HEK293 (cell line): ENCODE measurements around the gene BACH1.

ENCODE experiments used
- CTCF ChIA-PET: fragments of 350-600 bp; formaldehyde crosslinking; extraction: SDS; loops from one replicate; lab custom pipeline; 2021; ENCODE audit warnings: antibody characterized with exemption; lab: Yijun Ruan, JAX
- POLR2A ChIA-PET: fragments of 300-600 bp; formaldehyde crosslinking; extraction: SDS; loops from one replicate; lab custom pipeline; 2020; ENCODE audit warnings: antibody characterized with exemption, inconsistent platforms; lab: Yijun Ruan, JAX
- H3K27ac ChIP-seq: fragments of 200-500 bp; sonication (Bioruptor generic); 2 replicates; pipeline ENCODE4 v1.5.1; 2014; ENCODE audit warnings: low read depth, low read length, control low read depth, inconsistent platforms; ENCODE audit errors: extremely low read depth
- H3K36me3 ChIP-seq, 2 experiments: fragments of 200-500 bp in 1 of 2; sonication (Bioruptor generic) in 1 of 2; 1 replicate in 1 of 2; 2 replicates in 1 of 2; pipeline ENCODE4 v1.5.1; 2014 to 2017; ENCODE audit warnings: inconsistent platforms in 2 of 2, low read length in 2 of 2; ENCODE audit not compliant: control insufficient read depth in 2 of 2, insufficient read depth in 1 of 2
- H3K4me1 ChIP-seq: fragments of 200-500 bp; sonication (Bioruptor generic); 2 replicates; pipeline ENCODE4 v1.5.1; 2014; ENCODE audit warnings: mild to moderate bottlenecking, low read length, inconsistent platforms; ENCODE audit not compliant: control insufficient read depth, insufficient read depth
- H3K4me3 ChIP-seq: 2 replicates; pipeline ENCODE4 v1.5.1; 2011; ENCODE audit warnings: low read depth, mild to moderate bottlenecking, control low read depth, low read length, moderate library complexity
- H3K9me3 ChIP-seq: fragments of 200-500 bp; sonication (Bioruptor generic); 2 replicates; pipeline ENCODE4 v1.5.1; 2014; ENCODE audit warnings: low read depth, low read length, inconsistent platforms; ENCODE audit not compliant: control insufficient read depth, insufficient read depth
- BCL11B ChIP-seq: fragments of 450-650 bp; formaldehyde crosslinking; IDR thresholded peaks from 2 replicates; pipeline ENCODE4 v1.5.1; 2016; ENCODE audit warnings: low read depth, missing biosample characterization, missing genetic modification characterization
- ELK4 ChIP-seq: IDR thresholded peaks from 2 replicates; pipeline ENCODE4 v1.6.1; 2011; ENCODE audit warnings: mild to moderate bottlenecking, low read depth, low read length, borderline replicate concordance
- GLI4 ChIP-seq: fragments of 450-650 bp; formaldehyde crosslinking; IDR thresholded peaks from 2 replicates; pipeline ENCODE4 v1.5.1; 2016; ENCODE audit warnings: missing biosample characterization, missing genetic modification characterization
- GLIS1 ChIP-seq: fragments of 450-650 bp; formaldehyde crosslinking; IDR thresholded peaks from 2 replicates; pipeline ENCODE4 v1.5.1; 2016; ENCODE audit warnings: missing biosample characterization, missing genetic modification characterization
- MYNN ChIP-seq: fragments of 450-650 bp; formaldehyde crosslinking; IDR thresholded peaks from 2 replicates; pipeline ENCODE4 v1.5.1; 2016; ENCODE audit warnings: missing biosample characterization, missing genetic modification characterization, borderline replicate concordance
- PRDM2 ChIP-seq: fragments of 450-650 bp; formaldehyde crosslinking; IDR thresholded peaks from 2 replicates; pipeline ENCODE4 v1.5.1; 2016; ENCODE audit warnings: missing biosample characterization, missing genetic modification characterization, borderline replicate concordance
- SP2 ChIP-seq: fragments of 450-650 bp; formaldehyde crosslinking; IDR thresholded peaks from 2 replicates; pipeline ENCODE4 v1.5.1; 2016; ENCODE audit warnings: missing biosample characterization, missing genetic modification characterization
- SP7 ChIP-seq: fragments of 450-650 bp; formaldehyde crosslinking; IDR thresholded peaks from 2 replicates; pipeline ENCODE4 v1.5.1; 2016; ENCODE audit warnings: missing biosample characterization, missing genetic modification characterization
- TCF7L2 ChIP-seq: IDR thresholded peaks from 2 replicates; pipeline ENCODE4 v1.6.1; 2011; ENCODE audit warnings: low read depth, mild to moderate bottlenecking, inconsistent platforms, low read length, moderate library complexity, borderline replicate concordance
- ZBTB21 ChIP-seq: fragments of 450-650 bp; formaldehyde crosslinking; IDR thresholded peaks from 2 replicates; pipeline ENCODE4 v1.5.1; 2017; ENCODE audit warnings: missing biosample characterization, missing genetic modification characterization
- ZFHX2 ChIP-seq: fragments of 450-650 bp; formaldehyde crosslinking; conservative IDR thresholded peaks from 2 replicates; pipeline ENCODE4 v1.5.1; 2016; ENCODE audit warnings: missing biosample characterization, missing genetic modification characterization
- ZFP69B ChIP-seq: fragments of 450-650 bp; formaldehyde crosslinking; IDR thresholded peaks from 2 replicates; pipeline ENCODE4 v1.5.1; 2016; ENCODE audit warnings: missing biosample characterization, missing genetic modification characterization
- ZIC2 ChIP-seq: fragments of 450-650 bp; formaldehyde crosslinking; IDR thresholded peaks from 2 replicates; pipeline ENCODE4 v1.5.1; 2016; ENCODE audit warnings: missing biosample characterization, missing genetic modification characterization
- ZNF140 ChIP-seq: fragments of 450-650 bp; formaldehyde crosslinking; IDR thresholded peaks from 2 replicates; pipeline ENCODE4 v1.5.1; 2016; ENCODE audit warnings: missing biosample characterization, missing genetic modification characterization
- ZNF157 ChIP-seq: fragments of 450-650 bp; formaldehyde crosslinking; IDR thresholded peaks from 2 replicates; pipeline ENCODE4 v1.5.1; 2016; ENCODE audit warnings: missing biosample characterization, missing genetic modification characterization
- ZNF175 ChIP-seq: fragments of 450-650 bp; formaldehyde crosslinking; IDR thresholded peaks from 2 replicates; pipeline ENCODE4 v1.5.1; 2016; ENCODE audit warnings: missing biosample characterization, missing genetic modification characterization
- ZNF274 ChIP-seq, 2 experiments: fragments of 200-500 bp in 1 of 2; fragments of 450-650 bp in 1 of 2; sonication (Bioruptor generic) in 1 of 2; formaldehyde crosslinking in 1 of 2; IDR thresholded peaks; 2 replicates each; pipeline versions ENCODE4 v1.5.1 to v1.6.1; 2014 to 2016; ENCODE audit warnings: borderline replicate concordance in 1 of 2, inconsistent platforms in 1 of 2, low read length in 1 of 2, missing biosample characterization in 1 of 2, missing genetic modification characterization in 1 of 2
- ZNF292 ChIP-seq: fragments of 450-650 bp; formaldehyde crosslinking; IDR thresholded peaks from 2 replicates; pipeline ENCODE4 v1.5.1; 2016; ENCODE audit warnings: low read depth, missing biosample characterization, missing genetic modification characterization, borderline replicate concordance
- ZNF302 ChIP-seq: fragments of 450-650 bp; formaldehyde crosslinking; IDR thresholded peaks from 2 replicates; pipeline ENCODE4 v1.5.1; 2016; ENCODE audit warnings: missing biosample characterization, missing genetic modification characterization, low read depth
- ZNF398 ChIP-seq: fragments of 450-650 bp; formaldehyde crosslinking; IDR thresholded peaks from 2 replicates; pipeline ENCODE4 v1.5.1; 2017; ENCODE audit warnings: missing biosample characterization, missing genetic modification characterization
- ZNF423 ChIP-seq: fragments of 450-650 bp; formaldehyde crosslinking; IDR thresholded peaks from 2 replicates; pipeline ENCODE4 v1.5.1; 2016; ENCODE audit warnings: missing biosample characterization, missing genetic modification characterization
- ZNF426 ChIP-seq: fragments of 450-650 bp; formaldehyde crosslinking; IDR thresholded peaks from 2 replicates; pipeline ENCODE4 v1.5.1; 2017; ENCODE audit warnings: missing biosample characterization, missing genetic modification characterization, mild to moderate bottlenecking, inconsistent platforms, moderate library complexity
- ZNF600 ChIP-seq: fragments of 450-650 bp; formaldehyde crosslinking; IDR thresholded peaks from 2 replicates; pipeline ENCODE4 v1.5.1; 2016; ENCODE audit warnings: missing biosample characterization, missing genetic modification characterization
- ZNF639 ChIP-seq: fragments of 450-650 bp; formaldehyde crosslinking; IDR thresholded peaks from 2 replicates; pipeline ENCODE4 v1.5.1; 2016; ENCODE audit warnings: missing biosample characterization, missing genetic modification characterization
- ZNF677 ChIP-seq: fragments of 450-650 bp; IDR thresholded peaks from 2 replicates; pipeline ENCODE4 v1.5.0; 2018; ENCODE audit warnings: missing biosample characterization, mild to moderate bottlenecking, missing genetic modification characterization, moderate library complexity
- ZNF776 ChIP-seq: fragments of 450-650 bp; formaldehyde crosslinking; IDR thresholded peaks from 2 replicates; pipeline ENCODE4 v1.5.0; 2017; ENCODE audit warnings: missing biosample characterization, missing genetic modification characterization, borderline replicate concordance
- ZXDB ChIP-seq: fragments of 450-650 bp; formaldehyde crosslinking; IDR thresholded peaks from 2 replicates; pipeline ENCODE4 v1.5.1; 2016; ENCODE audit warnings: missing biosample characterization, missing genetic modification characterization

Gene BACH1

GRCh38 chr21:29389136-29389535 is 90.4 kb downstream of the BACH1 start:
- TF ChIP-seq ZXDB (tag by site-specific recombination) (no peak), ZNF426 (tag by site-specific recombination) (no peak), ZNF677 (no peak), BCL11B (tag by site-specific recombination) (no peak), ZNF157 (tag by site-specific recombination) (no peak), ZNF175 (tag by site-specific recombination) (no peak), ZIC2 (tag by site-specific recombination) (no peak), ZBTB21 (tag by site-specific recombination) (no peak), ZNF302 (tag by site-specific recombination) (no peak), ZNF398 (no peak), PRDM2 (tag by site-specific recombination) (no peak), SP7 (tag by site-specific recombination) (no peak), GLI4 (no peak), ZFHX2 (tag by site-specific recombination) (no peak), ZNF639 (tag by site-specific recombination) (no peak)
- no peaks in the 10 kb centered on the region for H3K9me3 ChIP-seq
- ChIA-PET CTCF (interaction anchor here (0.6 kb wide), 1 partner anchor 1711 kb away, joined by 3 read pairs; no protein-coding TSS in a partner anchor), POLR2A (no interaction called here)
- H3K4me1 ChIP-seq: no peaks in the 10 kb centered on the region
- H3K36me3 ChIP-seq: no peaks in the 10 kb centered on the region
- no peak overlapping the region for H3K27ac ChIP-seq
- H3K4me3 ChIP-seq: no peak overlapping the region

- ChIA-PET POLR2A (no interaction called here), CTCF (interaction anchor here (0.6 to 1.0 kb wide), 5 partner anchors 19 to 405 kb away, joined by 3 read pairs; no protein-coding TSS in a partner anchor)
- Histone ChIP-seq H3K36me3 (no peaks in the 10 kb centered on the region), H3K4me1 (no peaks in the 10 kb centered on the region), H3K4me3 (no peak overlapping the region), H3K27ac (no peak overlapping the region), H3K9me3 (no peaks in the 10 kb centered on the region)
- no peak for TF ChIP-seq TCF7L2
- no peak for TF ChIP-seq ZFP69B
- TF ChIP-seq SP2 (tag by site-specific recombination): no peak
- no peak for TF ChIP-seq GLIS1 (tag by site-specific recombination)
- TF ChIP-seq ZNF776 (tag by site-specific recombination): no peak
- no peak for TF ChIP-seq ZNF600 (tag by site-specific recombination)
- TF ChIP-seq ELK4: no peak
- no peak for TF ChIP-seq ZNF140 (tag by site-specific recombination)
- TF ChIP-seq ZNF423 (tag by site-specific recombination): no peak
- TF ChIP-seq ZNF292 (tag by site-specific recombination): no peak
- TF ChIP-seq MYNN (tag by site-specific recombination): no peak
- no peak for TF ChIP-seq ZNF274 (IDR thresholded peaks at IDR 0.05; ENCODE audit: low read length)
- no peak for TF ChIP-seq ZNF274 (tag by site-specific recombination; IDR thresholded peaks at IDR 0.05; ENCODE audit: borderline replicate concordance)
Observed at GRCh38 chr21:29390778-29391177, 92.1 kb downstream of the BACH1 start.
